ENCODE results near the gene CAMTA1.

DNA sequence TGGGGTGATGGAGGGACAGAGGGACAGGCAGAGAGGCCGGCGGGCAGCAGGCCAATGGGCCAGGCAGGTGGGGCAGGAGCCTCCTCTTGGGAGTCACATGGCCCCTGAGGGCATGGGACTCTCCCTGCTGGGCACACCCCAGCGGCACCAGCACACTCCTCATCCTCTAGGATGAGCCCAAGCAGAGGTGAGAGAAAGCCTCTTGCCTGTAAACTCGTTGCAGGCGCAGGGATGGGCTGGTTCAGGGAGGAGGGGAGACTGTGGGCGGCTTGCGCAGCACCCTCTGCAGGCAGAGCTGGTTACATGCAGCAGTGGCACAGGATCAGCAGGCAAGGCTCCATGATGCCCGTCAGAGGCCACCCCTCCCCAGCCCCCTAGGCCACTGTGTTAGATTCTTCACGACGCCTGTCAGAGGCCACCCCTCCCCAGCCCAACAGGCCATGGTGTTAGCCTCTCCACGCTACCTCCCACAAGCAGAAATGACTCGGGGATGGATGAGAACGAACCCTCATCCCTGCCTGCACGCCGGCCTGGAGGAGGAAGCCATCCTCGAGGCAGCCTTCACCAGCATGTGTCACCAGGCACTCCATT lies 776.2 kb downstream of the CAMTA1 start:
- TF ChIP-seq, protein P1, sequence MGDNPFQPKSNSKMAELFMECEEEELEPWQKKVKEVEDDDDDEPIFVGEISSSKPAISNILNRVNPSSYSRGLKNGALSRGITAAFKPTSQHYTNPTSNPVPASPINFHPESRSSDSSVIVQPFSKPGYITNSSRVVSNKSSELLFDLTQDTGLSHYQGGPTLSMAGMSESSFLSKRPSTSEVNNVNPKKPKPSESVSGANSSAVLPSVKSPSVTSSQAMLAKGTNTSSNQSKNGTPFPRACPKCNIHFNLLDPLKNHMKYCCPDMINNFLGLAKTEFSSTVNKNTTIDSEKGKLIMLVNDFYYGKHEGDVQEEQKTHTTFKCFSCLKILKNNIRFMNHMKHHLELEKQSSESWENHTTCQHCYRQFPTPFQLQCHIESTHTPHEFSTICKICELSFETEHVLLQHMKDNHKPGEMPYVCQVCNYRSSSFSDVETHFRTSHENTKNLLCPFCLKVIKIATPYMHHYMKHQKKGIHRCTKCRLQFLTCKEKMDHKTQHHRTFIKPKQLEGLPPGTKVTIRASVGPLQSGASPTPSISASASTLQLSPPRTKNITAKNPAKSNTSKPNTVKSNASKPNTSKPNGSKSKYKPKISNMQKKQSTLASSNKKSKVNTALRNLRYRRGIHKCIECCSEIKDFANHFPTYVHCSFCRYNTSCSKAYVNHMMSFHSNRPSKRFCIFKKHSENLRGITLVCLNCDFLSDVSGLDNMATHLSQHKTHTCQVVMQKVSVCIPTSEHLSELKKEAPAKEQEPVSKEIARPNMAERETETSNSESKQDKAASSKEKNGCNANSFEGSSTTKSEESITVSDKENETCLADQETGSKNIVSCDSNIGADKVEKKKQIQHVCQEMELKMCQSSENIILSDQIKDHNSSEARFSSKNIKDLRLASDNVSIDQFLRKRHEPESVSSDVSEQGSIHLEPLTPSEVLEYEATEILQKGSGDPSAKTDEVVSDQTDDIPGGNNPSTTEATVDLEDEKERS (tag by site-specific recombination; IDR thresholded peaks at IDR 0.05): no peak
- TF ChIP-seq ZFP37 (tag by site-specific recombination; IDR thresholded peaks at IDR 0.05): no peak
- TF ChIP-seq ZNF830 (tag by site-specific recombination; IDR thresholded peaks at IDR 0.05; ENCODE audit: low read depth): no peak
- TF ChIP-seq, protein P2, sequence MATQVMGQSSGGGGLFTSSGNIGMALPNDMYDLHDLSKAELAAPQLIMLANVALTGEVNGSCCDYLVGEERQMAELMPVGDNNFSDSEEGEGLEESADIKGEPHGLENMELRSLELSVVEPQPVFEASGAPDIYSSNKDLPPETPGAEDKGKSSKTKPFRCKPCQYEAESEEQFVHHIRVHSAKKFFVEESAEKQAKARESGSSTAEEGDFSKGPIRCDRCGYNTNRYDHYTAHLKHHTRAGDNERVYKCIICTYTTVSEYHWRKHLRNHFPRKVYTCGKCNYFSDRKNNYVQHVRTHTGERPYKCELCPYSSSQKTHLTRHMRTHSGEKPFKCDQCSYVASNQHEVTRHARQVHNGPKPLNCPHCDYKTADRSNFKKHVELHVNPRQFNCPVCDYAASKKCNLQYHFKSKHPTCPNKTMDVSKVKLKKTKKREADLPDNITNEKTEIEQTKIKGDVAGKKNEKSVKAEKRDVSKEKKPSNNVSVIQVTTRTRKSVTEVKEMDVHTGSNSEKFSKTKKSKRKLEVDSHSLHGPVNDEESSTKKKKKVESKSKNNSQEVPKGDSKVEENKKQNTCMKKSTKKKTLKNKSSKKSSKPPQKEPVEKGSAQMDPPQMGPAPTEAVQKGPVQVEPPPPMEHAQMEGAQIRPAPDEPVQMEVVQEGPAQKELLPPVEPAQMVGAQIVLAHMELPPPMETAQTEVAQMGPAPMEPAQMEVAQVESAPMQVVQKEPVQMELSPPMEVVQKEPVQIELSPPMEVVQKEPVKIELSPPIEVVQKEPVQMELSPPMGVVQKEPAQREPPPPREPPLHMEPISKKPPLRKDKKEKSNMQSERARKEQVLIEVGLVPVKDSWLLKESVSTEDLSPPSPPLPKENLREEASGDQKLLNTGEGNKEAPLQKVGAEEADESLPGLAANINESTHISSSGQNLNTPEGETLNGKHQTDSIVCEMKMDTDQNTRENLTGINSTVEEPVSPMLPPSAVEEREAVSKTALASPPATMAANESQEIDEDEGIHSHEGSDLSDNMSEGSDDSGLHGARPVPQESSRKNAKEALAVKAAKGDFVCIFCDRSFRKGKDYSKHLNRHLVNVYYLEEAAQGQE (tag by site-specific recombination; IDR thresholded peaks at IDR 0.05): no peak
- no peak for TF ChIP-seq ZNF311 (tag by site-specific recombination; IDR thresholded peaks at IDR 0.05; ENCODE audit: borderline replicate concordance)

Measured in HEK293 (cell line).